ENCODE measurements around the gene DUSP22.

The DUSP22 gene

GRCh38 chr6:254016-254415 lies 38.3 kb upstream of the DUSP22 start:
- Histone ChIP-seq H3K9ac (ENCODE audit: low read length) (no peak overlapping the region), H3K79me2 (ENCODE audit: low read length) (no peaks in the 10 kb centered on the region), H3K9me3 (replicated peaks; ENCODE audit: insufficient read depth, low read length) (no peaks in the 10 kb centered on the region), H3K4me1 (ENCODE audit: low read length) (peaks cover 52% of the 10 kb centered on the region), H3K4me2 (ENCODE audit: low read depth, low read length) (no peak overlapping the region), H3K36me3 (replicated peaks; ENCODE audit: insufficient read depth, low read length) (no peaks in the 10 kb centered on the region), H3K9me2 (replicated peaks; ENCODE audit: insufficient read depth, low read length) (no peaks in the 10 kb centered on the region), H4K20me1 (ENCODE audit: insufficient read depth, low read length) (no peaks in the 10 kb centered on the region), H2AFZ (ENCODE audit: low read length) (no peak overlapping the region), H3K4me3 (ENCODE audit: low read length) (no peak overlapping the region), H3K27ac (ENCODE audit: low read length) (no peak overlapping the region), H3K27me3 (replicated peaks; ENCODE audit: insufficient read depth, low read length) (no peaks in the 10 kb centered on the region), H3F3A (ENCODE audit: insufficient read depth, low read length) (peaks cover 39% of the 10 kb centered on the region)
- DNase-seq, result no peak
- TF ChIP-seq EZH2phosphoT487 (IDR thresholded peaks at IDR 0.05; ENCODE audit: low read length), result no peak
- no peak for TF ChIP-seq CTCF (IDR thresholded peaks at IDR 0.05; ENCODE audit: low read length)
- no peak for TF ChIP-seq EZH2 (optimal IDR thresholded peaks at IDR 0.05; ENCODE audit: low read depth, low read length)

GRCh38 chr6:255041-255750 lies 37.1 kb upstream of the DUSP22 start:
- peaks cover 57% of the 10 kb centered on the region for H3K4me1 ChIP-seq (ENCODE audit: low read length)
- TF ChIP-seq EZH2 (optimal IDR thresholded peaks at IDR 0.05; ENCODE audit: low read depth, low read length), result no peak
- TF ChIP-seq CTCF (IDR thresholded peaks at IDR 0.05; ENCODE audit: low read length), result no peak
- no peak for TF ChIP-seq EZH2phosphoT487 (IDR thresholded peaks at IDR 0.05; ENCODE audit: low read length)

GRCh38 chr6:255751-256083 lies 36.6 kb upstream of the DUSP22 start:
- peaks cover 57% of the 10 kb centered on the region for H3K4me1 ChIP-seq (ENCODE audit: low read length)
- H3K9me2 ChIP-seq (replicated peaks; ENCODE audit: insufficient read depth, low read length), result no peaks in the 10 kb centered on the region
- TF ChIP-seq EZH2phosphoT487 (IDR thresholded peaks at IDR 0.05; ENCODE audit: low read length), result no peak
- no peak for TF ChIP-seq EZH2 (optimal IDR thresholded peaks at IDR 0.05; ENCODE audit: low read depth, low read length)
- no peak for TF ChIP-seq CTCF (IDR thresholded peaks at IDR 0.05; ENCODE audit: low read length)
- DNase-seq, result no peak
- H3K27me3 ChIP-seq (replicated peaks; ENCODE audit: insufficient read depth, low read length), result no peaks in the 10 kb centered on the region
- H4K20me1 ChIP-seq (ENCODE audit: insufficient read depth, low read length), result no peaks in the 10 kb centered on the region
- H3F3A ChIP-seq (ENCODE audit: insufficient read depth, low read length), result peaks cover 55% of the 10 kb centered on the region
- H3K79me2 ChIP-seq (ENCODE audit: low read length), result no peaks in the 10 kb centered on the region
- H2AFZ ChIP-seq (ENCODE audit: low read length), result no peak overlapping the region
- H3K36me3 ChIP-seq (replicated peaks; ENCODE audit: insufficient read depth, low read length), result no peaks in the 10 kb centered on the region
- H3K27ac ChIP-seq (ENCODE audit: low read length), result no peak overlapping the region
- no peak overlapping the region for H3K4me3 ChIP-seq (ENCODE audit: low read length)
- no peak overlapping the region for H3K9ac ChIP-seq (ENCODE audit: low read length)
- no peak overlapping the region for H3K4me2 ChIP-seq (ENCODE audit: low read depth, low read length)
- H3K9me3 ChIP-seq (replicated peaks; ENCODE audit: insufficient read depth, low read length), result no peaks in the 10 kb centered on the region

More at GRCh38 chr6:255041-255750, 37.1 kb upstream of the DUSP22 start:
- no peak overlapping the region for H3K4me3 ChIP-seq (ENCODE audit: low read length)
- H3K27ac ChIP-seq (ENCODE audit: low read length), result no peak overlapping the region
- no peaks in the 10 kb centered on the region for H4K20me1 ChIP-seq (ENCODE audit: insufficient read depth, low read length)
- no peaks in the 10 kb centered on the region for H3K9me2 ChIP-seq (replicated peaks; ENCODE audit: insufficient read depth, low read length)
- H3K9ac ChIP-seq (ENCODE audit: low read length), result no peak overlapping the region
- peaks cover 51% of the 10 kb centered on the region for H3F3A ChIP-seq (ENCODE audit: insufficient read depth, low read length)
- H3K4me2 ChIP-seq (ENCODE audit: low read depth, low read length), result no peak overlapping the region
- H3K9me3 ChIP-seq (replicated peaks; ENCODE audit: insufficient read depth, low read length), result no peaks in the 10 kb centered on the region
- H3K36me3 ChIP-seq (replicated peaks; ENCODE audit: insufficient read depth, low read length), result no peaks in the 10 kb centered on the region
- H2AFZ ChIP-seq (ENCODE audit: low read length), result no peak overlapping the region
- DNase-seq, result no peak
- H3K27me3 ChIP-seq (replicated peaks; ENCODE audit: insufficient read depth, low read length), result no peaks in the 10 kb centered on the region
- no peaks in the 10 kb centered on the region for H3K79me2 ChIP-seq (ENCODE audit: low read length)
